ENCODE data around the gene HBB.

The HBB gene

DNA sequence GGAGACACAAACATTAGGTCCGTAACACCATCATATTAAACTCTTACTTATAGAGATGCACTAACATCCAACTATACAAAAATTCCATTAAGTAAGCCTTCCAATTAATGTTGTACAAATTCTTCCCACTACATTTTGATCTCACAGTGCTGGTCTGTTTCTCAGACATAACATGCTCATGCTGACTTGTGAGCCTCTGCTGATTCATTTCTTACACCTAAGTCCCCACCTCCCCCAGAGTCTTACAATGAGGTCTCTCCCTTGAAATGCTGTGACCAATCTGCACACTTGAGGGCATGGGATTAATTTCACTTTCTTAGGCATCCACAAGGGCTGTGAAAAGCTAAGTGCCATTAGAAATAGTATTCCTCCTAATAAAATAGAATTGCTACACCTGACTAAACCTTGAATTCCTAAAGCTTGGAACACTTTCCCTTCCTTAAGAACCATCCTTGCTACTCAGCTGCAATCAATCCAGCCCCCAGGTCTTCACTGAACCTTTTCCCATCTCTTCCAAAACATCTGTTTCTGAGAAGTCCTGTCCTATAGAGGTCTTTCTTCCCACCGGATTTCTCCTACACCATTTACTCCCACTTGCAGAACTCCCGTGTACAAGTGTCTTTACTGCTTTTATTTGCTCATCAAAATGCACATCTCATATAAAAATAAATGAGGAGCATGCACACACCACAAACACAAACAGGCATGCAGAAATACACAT, 20.8 kb upstream of the HBB start:
- DNase-seq (ENCODE audit: low spot score), result no peak

GRCh38 chr11:5246772-5247471, 20.1 kb upstream of the HBB start:
- no peak for DNase-seq (ENCODE audit: low spot score)

GRCh38 chr11:5245155-5245554, 18.3 kb upstream of the HBB start:
- no peak for DNase-seq (ENCODE audit: low spot score)

DNA sequence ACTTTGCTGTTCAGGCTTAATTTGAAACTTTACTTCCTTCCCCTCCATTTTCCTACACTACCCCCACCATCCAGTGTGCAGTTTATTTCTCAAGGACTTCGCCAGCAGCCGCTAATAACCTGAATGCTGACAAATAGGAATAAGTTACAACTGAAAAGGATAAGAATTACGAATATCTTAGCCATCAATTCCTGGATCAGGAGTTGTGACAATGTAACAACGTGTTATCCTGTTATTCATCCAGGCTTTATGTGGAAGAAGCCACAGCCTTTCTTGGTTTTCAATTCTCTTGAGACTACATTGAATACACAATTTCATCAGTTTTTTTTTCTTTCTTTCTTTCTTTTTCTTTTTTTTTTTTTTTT, 16.9 kb upstream of the HBB start:
- no peak for DNase-seq (ENCODE audit: low spot score)

- DNase-seq (ENCODE audit: low spot score), result no peak
Measured at GRCh38 chr11:5242933-5243815, 16.3 kb upstream of the HBB start.

DNA sequence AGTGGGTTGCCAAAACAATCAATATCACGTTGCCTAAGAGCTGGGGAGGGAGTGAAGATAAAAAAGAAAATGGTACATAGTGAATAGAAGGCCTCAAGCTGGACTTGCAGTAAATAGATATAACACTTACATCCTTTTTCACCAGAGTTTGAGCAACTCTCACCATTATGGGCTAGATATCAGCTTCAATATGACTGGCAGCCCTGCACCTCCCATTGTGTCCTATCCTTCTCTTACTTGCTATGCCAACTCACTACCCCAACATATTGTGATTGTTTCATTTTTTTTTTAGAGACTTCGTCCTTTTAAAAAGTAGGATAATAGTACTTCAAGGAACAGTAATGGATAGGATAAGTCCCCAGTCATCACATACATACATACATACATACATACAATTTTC, 15.3 kb upstream of the HBB start:
- no peak for DNase-seq (ENCODE audit: low spot score)

DNA sequence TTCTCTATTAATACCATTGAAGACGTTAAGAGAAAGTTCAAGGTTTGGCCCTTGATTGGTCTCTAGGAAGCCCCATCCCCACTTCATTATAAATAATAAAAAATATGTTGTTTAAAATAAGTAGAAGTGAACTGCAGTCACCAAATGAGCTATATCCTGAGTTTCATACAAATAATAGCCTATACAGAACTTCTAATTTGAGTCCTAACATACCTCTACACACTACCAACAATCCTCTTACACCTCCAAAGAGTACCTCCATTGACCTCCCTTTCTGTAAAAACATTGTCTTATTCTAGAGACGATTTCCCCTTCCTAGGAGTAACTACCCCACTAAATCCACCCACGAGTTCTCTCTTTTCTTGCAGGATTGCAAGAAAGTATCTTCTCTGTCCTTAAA, 14.6 kb upstream of the HBB start:
- no peak for DNase-seq (ENCODE audit: low spot score)

DNA sequence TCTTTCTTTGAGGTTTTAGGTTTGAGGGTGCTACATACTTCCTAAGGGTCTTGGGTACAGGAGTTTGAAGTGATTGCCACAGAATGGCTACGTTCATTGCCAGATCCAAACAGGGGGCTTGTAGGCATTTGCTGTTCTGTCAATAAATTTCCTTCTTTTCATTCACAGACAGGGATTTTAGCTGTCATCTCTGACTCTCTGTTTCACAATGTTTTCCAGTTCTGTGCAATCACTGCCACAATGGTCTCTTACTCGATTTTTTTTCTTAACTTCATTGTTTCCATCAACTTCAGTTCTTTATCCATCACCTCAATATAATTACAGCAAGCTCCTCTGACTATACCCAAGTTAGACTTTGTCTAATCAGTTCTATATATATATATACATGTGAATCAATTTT, 13.6 kb upstream of the HBB start:
- no peak for DNase-seq (ENCODE audit: low spot score)

DNA sequence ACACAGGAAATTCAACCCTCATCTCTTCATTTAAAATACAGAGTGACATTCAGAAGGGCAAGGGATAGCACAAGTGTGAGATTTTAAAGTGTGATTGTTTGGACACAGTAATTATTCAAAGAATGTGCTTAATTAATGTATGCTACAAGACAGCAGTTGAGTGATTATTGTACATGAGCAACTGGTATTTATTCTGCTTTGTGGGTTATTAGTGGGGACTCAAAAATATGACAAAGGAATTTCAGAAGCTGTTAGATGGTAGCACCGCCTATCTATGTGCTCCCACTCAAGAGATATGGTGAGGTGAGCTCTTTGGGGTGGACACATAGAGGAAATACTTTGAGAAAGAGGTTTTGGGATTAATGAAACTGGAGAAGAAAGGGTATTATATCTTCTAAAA, 13.2 kb upstream of the HBB start:
- DNase-seq (ENCODE audit: low spot score), result no peak

- no peak for DNase-seq (ENCODE audit: low spot score)
Measured at GRCh38 chr11:5239046-5239445, 12.2 kb upstream of the HBB start.

DNA sequence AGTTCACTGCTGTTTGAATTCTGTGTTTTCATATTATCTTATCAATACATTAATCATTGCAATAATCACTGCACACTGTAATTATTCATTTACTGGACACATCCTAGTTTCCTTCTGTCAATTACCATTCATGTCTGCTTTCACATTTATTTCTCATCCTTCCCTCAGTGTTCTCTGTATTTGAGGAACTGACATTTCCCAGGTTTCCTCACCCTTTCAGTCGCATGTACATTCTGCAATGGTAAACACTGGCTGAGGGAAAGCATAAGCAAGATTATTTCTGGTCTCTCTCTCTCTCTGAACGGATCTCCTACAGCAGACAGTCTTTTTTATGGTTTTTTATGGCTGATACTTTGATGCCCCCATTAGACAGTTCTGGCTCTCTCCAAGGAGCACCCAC, 11.6 kb upstream of the HBB start:
- no peak for DNase-seq (ENCODE audit: low spot score)

DNA sequence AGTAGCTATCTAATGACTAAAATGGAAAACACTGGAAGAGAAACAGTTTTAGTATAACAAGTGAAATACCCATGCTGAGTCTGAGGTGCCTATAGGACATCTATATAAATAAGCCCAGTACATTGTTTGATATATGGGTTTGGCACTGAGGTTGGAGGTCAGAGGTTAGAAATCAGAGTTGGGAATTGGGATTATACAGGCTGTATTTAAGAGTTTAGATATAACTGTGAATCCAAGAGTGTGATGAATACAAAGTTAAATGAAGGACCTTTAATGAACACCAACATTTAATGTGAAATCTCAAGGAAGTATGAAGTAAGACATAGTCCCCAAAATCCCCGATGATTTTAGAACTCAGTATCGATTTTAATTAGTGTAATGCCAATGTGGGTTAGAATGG, 10.5 kb upstream of the HBB start:
- DNase-seq (ENCODE audit: low spot score), result no peak

DNA sequence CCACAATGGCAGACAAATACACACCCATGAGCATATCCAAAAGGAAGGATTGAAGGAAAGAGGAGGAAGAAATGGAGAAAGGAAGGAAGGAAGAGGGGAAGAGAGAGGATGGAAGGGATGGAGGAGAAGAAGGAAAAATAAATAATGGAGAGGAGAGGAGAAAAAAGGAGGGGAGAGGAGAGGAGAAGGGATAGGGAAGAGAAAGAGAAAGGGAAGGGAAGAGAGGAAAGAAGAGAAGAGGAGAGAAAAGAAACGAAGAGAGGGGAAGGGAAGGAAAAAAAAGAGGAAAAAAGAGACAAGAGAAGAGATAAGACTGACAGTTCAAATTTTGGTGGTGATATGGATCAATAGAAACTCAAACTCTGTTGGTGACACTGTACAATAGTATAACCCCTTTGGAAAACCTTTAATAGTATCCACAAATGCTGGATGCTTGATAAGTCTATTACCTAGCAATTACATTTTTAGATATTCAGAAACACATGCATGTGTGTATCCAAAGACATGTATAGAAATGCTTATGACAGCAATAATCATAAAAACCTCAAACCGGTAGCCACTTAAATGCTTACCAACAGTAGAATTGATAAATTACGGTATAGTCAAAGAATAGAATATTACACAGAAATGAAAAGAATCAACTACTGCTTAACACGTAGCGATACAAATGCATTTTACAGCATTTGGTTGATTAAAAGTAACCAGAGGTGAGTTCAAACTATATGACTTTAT, 8.7 kb upstream of the HBB start:
- no peak for DNase-seq (ENCODE audit: low spot score)

GRCh38 chr11:5234381-5234834, 7.5 kb upstream of the HBB start, which contains the start of gene HBD:
Gene HBD, minus strand, starts transcription at chr11:5234483. Its CDS starts 50 bp downstream, at chr11:5234433.
- no peak for DNase-seq (ENCODE audit: low spot score)

DNA sequence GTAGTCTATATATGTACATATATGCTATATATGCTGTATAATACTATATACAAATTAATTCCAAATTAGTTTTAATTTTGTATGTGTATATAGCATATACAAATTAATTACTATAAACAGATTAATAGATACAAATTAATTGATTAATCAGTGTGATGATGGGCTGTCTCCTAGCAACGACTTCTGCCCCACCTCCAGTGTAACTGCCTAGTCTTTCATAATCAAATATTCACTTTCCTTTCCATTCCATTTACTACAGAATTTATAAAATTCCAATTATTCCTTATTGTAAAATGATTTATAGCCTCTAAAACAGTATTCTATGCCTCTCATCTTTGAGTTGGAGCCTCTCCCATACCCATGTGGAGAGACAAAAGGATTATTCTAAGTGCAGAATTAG, 6.4 kb upstream of the HBB start:
- DNase-seq (ENCODE audit: low spot score), result no peak

DNA sequence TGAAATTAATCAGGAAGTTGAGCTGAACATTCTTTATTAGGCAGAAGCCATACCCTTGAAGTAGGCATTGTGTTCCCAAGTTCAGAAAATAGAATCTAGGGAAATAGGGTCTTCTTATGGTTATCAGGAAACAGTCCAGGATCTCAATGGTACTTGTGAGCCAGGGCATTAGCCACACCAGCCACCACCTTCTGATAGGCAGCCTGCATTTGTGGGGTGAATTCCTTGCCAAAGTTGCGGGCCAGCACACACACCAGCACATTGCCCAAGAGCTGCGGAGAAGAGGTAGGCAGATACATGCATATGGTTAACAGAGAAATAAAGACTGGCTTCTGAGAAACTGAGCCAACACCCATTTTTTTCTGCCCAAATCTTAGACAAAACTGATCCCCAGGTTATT, 6.0 kb upstream of the HBB start:
- DNase-seq (ENCODE audit: low spot score), result no peak

DNA sequence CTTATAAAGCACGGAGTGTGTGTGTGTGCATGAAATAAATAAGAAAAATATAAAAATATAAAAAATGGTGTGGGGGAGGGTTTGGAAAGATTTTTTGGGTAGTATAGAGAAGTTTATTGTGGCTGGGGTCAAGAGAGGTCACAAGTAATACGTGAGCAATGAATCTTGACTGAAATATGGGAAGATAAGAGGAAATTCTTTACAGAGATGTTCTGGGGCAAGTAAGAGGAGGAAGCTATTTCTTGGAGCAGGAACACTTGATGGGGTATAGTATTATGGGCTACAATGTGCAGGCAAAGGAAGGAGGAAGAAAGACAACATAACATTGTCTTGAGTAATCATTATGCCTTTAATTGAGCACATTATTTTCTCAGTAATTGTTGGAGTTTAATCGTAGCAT, 5.3 kb upstream of the HBB start:
- no peak for DNase-seq (ENCODE audit: low spot score)

GRCh38 chr11:5231111-5231510, 4.2 kb upstream of the HBB start:
- no peak for DNase-seq (ENCODE audit: low spot score)

DNA sequence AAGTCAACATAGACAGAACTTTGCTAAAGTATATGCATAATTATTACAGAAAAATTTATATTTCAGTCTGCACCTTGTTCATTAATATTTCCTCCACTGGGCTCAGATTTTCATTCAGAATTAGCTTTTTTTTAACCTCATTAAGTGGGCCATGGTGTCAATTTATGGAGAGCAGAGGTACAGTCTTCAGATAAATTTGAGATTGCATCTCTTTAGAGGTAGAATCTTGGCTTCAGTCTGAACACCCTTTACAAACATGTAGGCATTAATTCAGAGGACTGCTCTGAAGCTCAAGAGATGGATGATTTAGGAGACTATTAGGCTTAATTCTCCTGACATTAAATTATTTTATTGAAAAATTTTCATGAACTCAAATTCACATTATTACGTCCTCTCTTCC, 3.4 kb upstream of the HBB start:
- no peak for DNase-seq (ENCODE audit: low spot score)

- no peak for DNase-seq (ENCODE audit: low spot score)
Measured at GRCh38 chr11:5229796-5230195, 2.9 kb upstream of the HBB start.

- no peak for DNase-seq (ENCODE audit: low spot score)
Measured at GRCh38 chr11:5229356-5229755, 2.5 kb upstream of the HBB start.

GRCh38 chr11:5228124-5228523, 1.3 kb upstream of the HBB start:
- no peak for DNase-seq (ENCODE audit: low spot score)

Measured in globus pallidus (tissue), 1 donor.